Globus pallidus (tissue), 1 donor: ENCODE measurements around the gene TMBIM1.
A peak's percentile ranks its signal among the peaks of the same experiment; 100 is the strongest.

Experiments used
- DNase-seq: peaks from one replicate; pipeline ENCODE4 v3.0.0-alpha.2; 2015; ENCODE audit warnings: low spot score

TMBIM1 gene

GRCh38 chr2:218272531-218273212, 19.6 kb downstream of the TMBIM1 start:
- DNase-seq: peak; percentile 84

- no peak for DNase-seq
Observed at GRCh38 chr2:218271865-218272530, 20.3 kb downstream of the TMBIM1 start.

GRCh38 chr2:218271487-218271797, 20.9 kb downstream of the TMBIM1 start:
- DNase-seq: no peak

- DNase-seq: no peak
Observed at GRCh38 chr2:218270721-218271486, 21.4 kb downstream of the TMBIM1 start.

- peak; percentile 100 for DNase-seq
Observed at GRCh38 chr2:218269900-218270720, 22.2 kb downstream of the TMBIM1 start, which contains the start of the genes AAMP and PNKD. AAMP (minus strand) TSS chr2:218270137; CDS start chr2:218270086, 51 bp downstream. PNKD (plus strand) TSS chr2:218270519; CDS start chr2:218270536, 17 bp downstream.

- no peak for DNase-seq
Observed at GRCh38 chr2:218267259-218267658, 25.0 kb downstream of the TMBIM1 start.

GRCh38 chr2:218266316-218266979, 25.9 kb downstream of the TMBIM1 start:
- DNase-seq: no peak

GRCh38 chr2:218265626-218266025, 26.7 kb downstream of the TMBIM1 start:
- DNase-seq: no peak

- no peak for DNase-seq
Observed at GRCh38 chr2:218264773-218265561, 27.3 kb downstream of the TMBIM1 start.

GRCh38 chr2:218263817-218264641, 28.3 kb downstream of the TMBIM1 start:
- DNase-seq: no peak

GRCh38 chr2:218262631-218263586, 29.4 kb downstream of the TMBIM1 start:
- DNase-seq: no peak

GRCh38 chr2:218262237-218262600, 30.1 kb downstream of the TMBIM1 start:
- no peak for DNase-seq

GRCh38 chr2:218261423-218262236, 30.7 kb downstream of the TMBIM1 start:
- DNase-seq: no peak

GRCh38 chr2:218260742-218261422, 31.4 kb downstream of the TMBIM1 start, which contains the start of gene GPBAR1:
GPBAR1 (plus strand) TSS chr2:218261015; CDS start chr2:218262725, 1,710 bp downstream.
- DNase-seq: no peak

- DNase-seq: no peak
Observed at GRCh38 chr2:218260166-218260565, 32.1 kb downstream of the TMBIM1 start.

- DNase-seq: no peak
Observed at GRCh38 chr2:218259099-218259961, 33.0 kb downstream of the TMBIM1 start.
